ENCODE results near the gene TMEM242. TPM values are rescaled to one million over a fixed set of nuclear protein-coding genes. Genes with fewer than 3 reads are reported as not detected.

TMEM242 gene
- total and polyA plus RNA-seq, 2 of the 13 experiments (the other 11 are each of a cell fraction or from before 2014, with no cell fraction given): 5.6 to 11.1 TPM

DNA sequence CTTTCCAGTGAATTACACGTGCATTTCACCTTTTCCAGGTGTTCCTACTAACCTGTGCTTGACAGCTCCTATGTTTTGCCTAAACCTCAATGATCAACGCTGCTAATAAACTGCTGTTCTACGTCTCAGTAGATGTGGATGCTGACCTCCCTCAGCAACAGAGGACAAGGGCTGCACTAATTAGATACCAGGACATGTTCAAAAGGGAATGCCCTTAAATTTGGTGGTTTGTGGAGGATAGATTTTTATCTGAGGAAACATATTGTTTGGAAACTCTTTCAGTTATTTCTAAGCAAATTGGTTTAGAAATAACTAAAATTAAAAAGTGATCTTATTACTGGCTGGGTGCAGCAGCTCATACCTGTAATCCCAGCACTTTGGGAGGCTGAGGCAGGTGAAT, 38.6 kb upstream of the TMEM242 start (continued):
- TF ChIP-seq ZNF629 (CRISPR knock-in tag; conservative IDR thresholded peaks at IDR 0.05): no peak
- no peak for TF ChIP-seq TBX3 (IDR thresholded peaks at IDR 0.05; ENCODE audit: borderline replicate concordance)
- no peak for TF ChIP-seq MAF1 (CRISPR knock-in tag; IDR thresholded peaks at IDR 0.05; ENCODE audit: borderline replicate concordance)
- TF ChIP-seq DR1 (CRISPR knock-in tag; IDR thresholded peaks at IDR 0.05): no peak
- no peak for TF ChIP-seq ZNF660 (CRISPR knock-in tag; IDR thresholded peaks at IDR 0.05; ENCODE audit: borderline replicate concordance, low read depth)
- TF ChIP-seq, protein P1, sequence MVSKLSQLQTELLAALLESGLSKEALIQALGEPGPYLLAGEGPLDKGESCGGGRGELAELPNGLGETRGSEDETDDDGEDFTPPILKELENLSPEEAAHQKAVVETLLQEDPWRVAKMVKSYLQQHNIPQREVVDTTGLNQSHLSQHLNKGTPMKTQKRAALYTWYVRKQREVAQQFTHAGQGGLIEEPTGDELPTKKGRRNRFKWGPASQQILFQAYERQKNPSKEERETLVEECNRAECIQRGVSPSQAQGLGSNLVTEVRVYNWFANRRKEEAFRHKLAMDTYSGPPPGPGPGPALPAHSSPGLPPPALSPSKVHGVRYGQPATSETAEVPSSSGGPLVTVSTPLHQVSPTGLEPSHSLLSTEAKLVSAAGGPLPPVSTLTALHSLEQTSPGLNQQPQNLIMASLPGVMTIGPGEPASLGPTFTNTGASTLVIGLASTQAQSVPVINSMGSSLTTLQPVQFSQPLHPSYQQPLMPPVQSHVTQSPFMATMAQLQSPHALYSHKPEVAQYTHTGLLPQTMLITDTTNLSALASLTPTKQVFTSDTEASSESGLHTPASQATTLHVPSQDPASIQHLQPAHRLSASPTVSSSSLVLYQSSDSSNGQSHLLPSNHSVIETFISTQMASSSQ (IDR thresholded peaks at IDR 0.05; ENCODE audit: low read depth): no peak
- TF ChIP-seq, protein P1 (CRISPR knock-in tag; IDR thresholded peaks at IDR 0.05; ENCODE audit: borderline replicate concordance): no peak

GRCh38 chr6:157358287-157358686, 35.0 kb upstream of the TMEM242 start:
- Histone ChIP-seq H3K27me3 (ENCODE audit: control insufficient read depth in 1 of 2, insufficient read depth in 2 of 2, low read length in 2 of 2) (peaks cover 0 to 8% of the 10 kb centered on the region in 2 experiments; a peak in 2 of 5 replicates), H3K9ac (ENCODE audit: insufficient read depth, low read depth, low read length) (no peak overlapping the region), H3K4me1 (ENCODE audit: insufficient read depth, low read length) (no peaks in the 10 kb centered on the region), H3K4me2 (ENCODE audit: low read depth, low read length) (no peak overlapping the region), H3K27ac (ENCODE audit: extremely low read length, insufficient read depth, low read length) (no peak overlapping the region), H3K4me3 (replicated peaks in 1 of 3; ENCODE audit: insufficient read depth in 1 of 3, low read depth in 2 of 3, low read length in 3 of 3) (no peak overlapping the region), H3K36me3 (replicated peaks in 1 of 2; ENCODE audit: control insufficient read depth in 1 of 2, insufficient read depth in 2 of 2, low read length in 2 of 2) (no peaks in the 10 kb centered on the region), H3K9me3 (ENCODE audit: low read length) (no peaks in the 10 kb centered on the region), H3K79me2 (ENCODE audit: insufficient read depth, low read length) (no peaks in the 10 kb centered on the region), H2AFZ (ENCODE audit: low read length) (no peak overlapping the region), H4K20me1 (ENCODE audit: insufficient read depth, low read length) (no peaks in the 10 kb centered on the region)
- FAIRE-seq (no peak), ATAC-seq (peak; percentile 57), DNase-seq (ENCODE audit: low spot score) (no peak)
- ChIA-PET POLR2A (no interaction called here), CTCF (ENCODE audit: low intra/inter-chr PET ratio, low total read pairs) (no interaction called here)
- WGBS (ENCODE audit: low lambda C conversion rate): 41% methylated on average over 8 of the region's 8 CpGs
- BruUV-seq (replicated peaks): no TSS peak
- in situ Hi-C loops (cut with HindIII; ENCODE audit: extremely low pct_ligation_motif_present, low pct_unique_long_range_greater_than_20kb): no loop called here
- intact Hi-C loops (cut with micrococcal nuclease; ENCODE audit: unreplicated experiment): no loop called here
- TF ChIP-seq AGO1 (IDR thresholded peaks at IDR 0.05; ENCODE audit: low read depth, low read length, poor library complexity, severe bottlenecking) (no peak), ZNF282 (IDR thresholded peaks at IDR 0.05; ENCODE audit: partially characterized antibody) (no peak), ZNF781 (CRISPR knock-in tag; IDR thresholded peaks at IDR 0.05; ENCODE audit: borderline replicate concordance, not compliant biosample characterization) (no peak), ATF7 (IDR thresholded peaks at IDR 0.05) (no peak), ATF7 (CRISPR knock-in tag; IDR thresholded peaks at IDR 0.05) (no peak), CEBPG (CRISPR knock-in tag; IDR thresholded peaks at IDR 0.05) (no peak), SAFB2 (CRISPR knock-in tag; IDR thresholded peaks at IDR 0.05; ENCODE audit: borderline replicate concordance, low read depth) (no peak)
- TF ChIP-seq, protein P2, sequence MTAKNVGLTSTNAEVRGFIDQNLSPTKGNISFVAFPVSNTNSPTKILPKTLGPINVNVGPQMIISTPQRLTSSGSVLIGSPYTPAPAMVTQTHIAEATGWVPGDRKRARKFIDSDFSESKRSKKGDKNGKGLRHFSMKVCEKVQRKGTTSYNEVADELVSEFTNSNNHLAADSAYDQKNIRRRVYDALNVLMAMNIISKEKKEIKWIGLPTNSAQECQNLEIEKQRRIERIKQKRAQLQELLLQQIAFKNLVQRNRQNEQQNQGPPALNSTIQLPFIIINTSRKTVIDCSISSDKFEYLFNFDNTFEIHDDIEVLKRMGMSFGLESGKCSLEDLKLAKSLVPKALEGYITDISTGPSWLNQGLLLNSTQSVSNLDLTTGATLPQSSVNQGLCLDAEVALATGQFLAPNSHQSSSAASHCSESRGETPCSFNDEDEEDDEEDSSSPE (CRISPR knock-in tag; IDR thresholded peaks at IDR 0.05): no peak
- TF ChIP-seq, protein P3, sequence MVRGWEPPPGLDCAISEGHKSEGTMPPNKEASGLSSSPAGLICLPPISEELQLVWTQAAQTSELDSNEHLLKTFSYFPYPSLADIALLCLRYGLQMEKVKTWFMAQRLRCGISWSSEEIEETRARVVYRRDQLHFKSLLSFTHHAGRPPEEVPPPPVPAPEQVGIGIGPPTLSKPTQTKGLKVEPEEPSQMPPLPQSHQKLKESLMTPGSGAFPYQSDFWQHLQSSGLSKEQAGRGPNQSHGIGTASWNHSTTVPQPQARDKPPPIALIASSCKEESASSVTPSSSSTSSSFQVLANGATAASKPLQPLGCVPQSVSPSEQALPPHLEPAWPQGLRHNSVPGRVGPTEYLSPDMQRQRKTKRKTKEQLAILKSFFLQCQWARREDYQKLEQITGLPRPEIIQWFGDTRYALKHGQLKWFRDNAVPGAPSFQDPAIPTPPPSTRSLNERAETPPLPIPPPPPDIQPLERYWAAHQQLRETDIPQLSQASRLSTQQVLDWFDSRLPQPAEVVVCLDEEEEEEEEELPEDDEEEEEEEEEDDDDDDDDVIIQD (CRISPR knock-in tag; IDR thresholded peaks at IDR 0.05; ENCODE audit: low read depth): no peak
